ENCODE data around the gene HK2.

Gene HK2

DNA sequence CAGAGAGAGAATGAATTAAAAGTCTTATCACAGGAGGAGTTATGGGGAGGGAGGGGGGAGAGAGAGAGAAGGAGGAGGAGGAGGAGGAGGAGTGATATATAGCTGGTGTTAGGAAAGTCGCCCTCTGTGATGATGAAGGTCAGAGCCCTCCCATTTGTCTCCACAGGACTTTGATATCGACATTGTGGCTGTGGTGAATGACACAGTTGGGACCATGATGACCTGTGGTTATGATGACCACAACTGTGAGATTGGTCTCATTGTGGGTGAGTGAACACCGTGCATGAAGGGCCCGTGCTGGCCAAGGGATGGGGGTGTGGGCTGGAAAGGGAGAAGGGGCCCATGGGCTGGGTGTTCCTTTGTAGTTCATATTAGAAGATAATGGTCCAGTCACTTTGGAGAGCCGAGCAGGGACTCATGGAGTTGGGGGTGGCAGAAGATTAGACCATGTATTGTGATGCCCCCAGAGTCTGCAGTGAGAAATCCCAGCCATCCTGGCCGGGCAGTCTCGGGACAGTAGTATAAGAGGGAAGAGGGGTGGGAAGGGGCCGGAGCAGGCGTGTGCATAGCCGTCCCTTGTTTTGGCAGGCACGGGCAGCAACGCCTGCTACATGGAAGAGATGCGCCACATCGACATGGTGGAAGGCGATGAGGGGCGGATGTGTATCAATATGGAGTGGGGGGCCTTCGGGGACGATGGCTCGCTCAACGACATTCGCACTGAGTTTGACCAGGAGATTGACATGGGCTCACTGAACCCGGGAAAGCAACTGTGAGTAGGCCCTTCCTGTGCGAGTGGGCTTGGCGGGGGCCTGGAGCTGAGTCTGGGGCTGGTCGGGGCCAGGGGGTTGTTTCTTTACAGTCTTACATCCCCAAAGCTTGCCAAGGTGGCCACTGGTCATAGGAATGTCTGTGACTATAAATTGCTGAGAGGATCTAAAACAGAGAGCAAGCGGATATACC, 40.0 kb downstream of the HK2 start:
- H3K27ac ChIP-seq (ENCODE audit: insufficient read depth, low read length, poor library complexity, severe bottlenecking) = no peak overlapping the region
- no peaks in the 10 kb centered on the region for H3K9me3 ChIP-seq (ENCODE audit: control insufficient read depth, low read length)
- no peak overlapping the region for H3K4me3 ChIP-seq (ENCODE audit: insufficient read depth, low read depth, low read length, poor library complexity, severe bottlenecking)
- DNase-seq = no peak
- no peaks in the 10 kb centered on the region for H3K4me1 ChIP-seq (ENCODE audit: control insufficient read depth, insufficient read depth, low read length, poor library complexity, severe bottlenecking)
- peaks cover 12% of the 10 kb centered on the region for H3K36me3 ChIP-seq (ENCODE audit: control insufficient read depth, insufficient read depth, low read length)
- H3K27me3 ChIP-seq (replicated peaks; ENCODE audit: control insufficient read depth, insufficient read depth, low read length, poor library complexity, severe bottlenecking) = no peaks in the 10 kb centered on the region

DNA sequence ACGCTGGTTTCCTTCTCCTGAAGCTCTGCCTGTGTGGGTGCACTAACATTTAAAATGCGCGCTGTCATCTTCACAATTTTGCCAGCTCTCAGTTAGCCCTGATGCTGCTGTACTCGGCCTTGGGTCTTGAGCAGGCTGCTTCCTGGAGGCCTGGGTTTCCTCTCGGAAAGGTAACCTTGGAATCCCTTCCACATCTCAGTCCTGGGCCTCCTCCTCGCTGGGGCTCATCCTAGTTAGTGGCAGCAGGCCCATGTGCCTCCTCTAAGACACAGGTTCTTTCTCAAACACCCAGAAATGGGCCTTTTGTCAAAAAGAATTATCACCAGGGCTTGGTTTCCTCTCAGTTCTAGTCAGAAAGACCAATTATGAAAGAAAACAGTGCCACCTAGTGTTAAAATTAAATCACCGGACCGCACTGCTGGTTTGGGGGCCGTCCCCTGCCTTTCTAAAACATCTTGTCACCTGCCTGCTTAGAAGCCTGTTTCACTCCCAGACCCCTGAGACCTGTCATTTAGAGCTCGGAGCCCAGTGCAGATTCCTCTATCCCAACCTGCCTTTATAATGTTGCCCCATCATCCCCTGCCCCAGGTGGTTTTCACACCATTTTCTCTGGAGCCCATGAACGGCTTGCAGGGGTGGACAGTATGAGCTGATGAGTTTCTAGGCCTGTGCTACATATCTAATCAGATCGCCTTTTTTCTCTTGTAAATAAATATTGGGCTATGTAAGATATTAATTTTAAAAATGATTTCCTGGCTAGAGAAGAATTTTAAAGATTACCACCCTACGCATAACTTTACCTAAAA, 42.4 kb downstream of the HK2 start:
- Histone ChIP-seq H3K36me3 (ENCODE audit: control insufficient read depth, insufficient read depth, low read length) (peaks cover 27% of the 10 kb centered on the region), H3K9me3 (ENCODE audit: control insufficient read depth, low read length) (no peaks in the 10 kb centered on the region), H3K4me1 (ENCODE audit: control insufficient read depth, insufficient read depth, low read length, poor library complexity, severe bottlenecking) (no peaks in the 10 kb centered on the region), H3K27me3 (replicated peaks; ENCODE audit: control insufficient read depth, insufficient read depth, low read length, poor library complexity, severe bottlenecking) (no peaks in the 10 kb centered on the region), H3K4me3 (ENCODE audit: insufficient read depth, low read depth, low read length, poor library complexity, severe bottlenecking) (no peak overlapping the region), H3K27ac (ENCODE audit: insufficient read depth, low read length, poor library complexity, severe bottlenecking) (no peak overlapping the region)
- peak in 2 of 3 donors; percentile 8 to 23 for DNase-seq

DNA sequence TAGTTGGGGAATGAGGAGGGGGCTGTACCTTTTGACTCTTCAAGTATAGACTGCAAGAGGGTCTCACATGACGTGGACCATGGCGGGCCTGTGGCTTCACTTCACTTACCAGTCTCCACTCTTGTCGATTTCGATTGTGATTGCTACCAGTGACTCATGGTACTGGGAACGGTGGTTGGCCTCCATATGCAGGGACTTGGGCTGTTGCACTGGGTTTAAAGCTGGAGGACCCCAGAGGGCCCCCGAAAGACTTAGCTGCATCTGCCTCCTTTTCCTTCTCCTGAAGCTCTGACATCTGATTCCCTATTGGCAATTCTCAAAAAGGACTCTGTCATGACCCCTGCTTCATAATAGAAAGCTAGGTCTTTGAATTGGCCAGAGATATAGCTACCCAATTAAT, 43.4 kb downstream of the HK2 start:
- H3K27me3 ChIP-seq (replicated peaks; ENCODE audit: control insufficient read depth, insufficient read depth, low read length, poor library complexity, severe bottlenecking) = no peaks in the 10 kb centered on the region
- H3K27ac ChIP-seq (ENCODE audit: insufficient read depth, low read length, poor library complexity, severe bottlenecking) = no peak overlapping the region
- H3K36me3 ChIP-seq (ENCODE audit: control insufficient read depth, insufficient read depth, low read length) = peaks cover 32% of the 10 kb centered on the region
- H3K9me3 ChIP-seq (ENCODE audit: control insufficient read depth, low read length) = no peaks in the 10 kb centered on the region
- H3K4me1 ChIP-seq (ENCODE audit: control insufficient read depth, insufficient read depth, low read length, poor library complexity, severe bottlenecking) = no peaks in the 10 kb centered on the region
- DNase-seq = no peak
- H3K4me3 ChIP-seq (ENCODE audit: insufficient read depth, low read depth, low read length, poor library complexity, severe bottlenecking) = no peak overlapping the region

DNA sequence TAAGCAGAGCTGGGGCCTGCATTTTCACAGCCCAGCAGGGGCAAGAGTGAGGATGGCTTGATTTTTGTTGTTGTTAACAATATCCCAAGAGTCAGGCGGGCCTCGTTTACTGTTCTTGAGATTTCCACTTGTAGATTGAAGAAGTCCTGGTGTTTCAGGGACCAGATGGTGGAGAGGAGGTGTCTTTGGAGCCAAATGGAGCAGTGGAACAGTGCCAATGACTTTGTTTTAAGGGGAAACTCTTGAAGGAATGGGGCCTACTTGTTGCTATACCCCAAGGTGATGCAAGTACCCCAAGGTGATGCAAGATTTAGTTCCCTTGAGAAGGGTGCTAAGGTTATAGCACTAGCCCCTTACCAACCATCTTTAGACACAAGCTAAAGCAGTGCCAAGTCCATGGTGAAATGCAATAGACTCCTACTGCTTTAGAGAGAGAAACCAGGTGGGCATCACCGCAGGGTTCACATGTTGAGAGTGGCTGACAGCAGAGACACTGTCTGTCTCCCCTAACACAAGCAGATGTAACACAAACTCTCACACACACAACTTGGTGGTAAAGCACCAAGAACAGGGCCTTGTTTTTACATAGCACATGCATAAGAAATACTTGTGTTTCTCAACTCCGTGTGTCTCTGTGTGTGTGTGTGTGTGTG, 44.0 kb downstream of the HK2 start:
- no peak for DNase-seq
- Histone ChIP-seq H3K27me3 (replicated peaks; ENCODE audit: control insufficient read depth, insufficient read depth, low read length, poor library complexity, severe bottlenecking) (no peaks in the 10 kb centered on the region), H3K4me3 (ENCODE audit: insufficient read depth, low read depth, low read length, poor library complexity, severe bottlenecking) (no peak overlapping the region), H3K27ac (ENCODE audit: insufficient read depth, low read length, poor library complexity, severe bottlenecking) (no peak overlapping the region), H3K36me3 (ENCODE audit: control insufficient read depth, insufficient read depth, low read length) (peaks cover 33% of the 10 kb centered on the region), H3K9me3 (ENCODE audit: control insufficient read depth, low read length) (no peaks in the 10 kb centered on the region), H3K4me1 (ENCODE audit: control insufficient read depth, insufficient read depth, low read length, poor library complexity, severe bottlenecking) (no peaks in the 10 kb centered on the region)

DNA sequence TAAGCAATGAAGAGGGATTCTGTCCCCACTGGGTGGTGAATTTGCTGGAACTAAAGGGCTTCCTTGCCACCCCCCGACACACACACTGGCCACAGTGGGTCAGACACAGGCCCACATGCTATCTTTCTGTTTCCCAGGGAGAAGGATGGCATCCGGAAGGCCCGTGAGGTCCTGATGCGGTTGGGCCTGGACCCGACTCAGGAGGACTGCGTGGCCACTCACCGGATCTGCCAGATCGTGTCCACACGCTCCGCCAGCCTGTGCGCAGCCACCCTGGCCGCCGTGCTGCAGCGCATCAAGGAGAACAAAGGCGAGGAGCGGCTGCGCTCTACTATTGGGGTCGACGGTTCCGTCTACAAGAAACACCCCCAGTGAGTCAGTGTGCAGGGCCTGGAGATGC, 44.6 kb downstream of the HK2 start:
- DNase-seq = no peak
- no peaks in the 10 kb centered on the region for H3K27me3 ChIP-seq (replicated peaks; ENCODE audit: control insufficient read depth, insufficient read depth, low read length, poor library complexity, severe bottlenecking)
- no peak overlapping the region for H3K4me3 ChIP-seq (ENCODE audit: insufficient read depth, low read depth, low read length, poor library complexity, severe bottlenecking)
- H3K9me3 ChIP-seq (ENCODE audit: control insufficient read depth, low read length) = no peaks in the 10 kb centered on the region
- peaks cover 35% of the 10 kb centered on the region for H3K36me3 ChIP-seq (ENCODE audit: control insufficient read depth, insufficient read depth, low read length)
- no peaks in the 10 kb centered on the region for H3K4me1 ChIP-seq (ENCODE audit: control insufficient read depth, insufficient read depth, low read length, poor library complexity, severe bottlenecking)
- no peak overlapping the region for H3K27ac ChIP-seq (ENCODE audit: insufficient read depth, low read length, poor library complexity, severe bottlenecking)

DNA sequence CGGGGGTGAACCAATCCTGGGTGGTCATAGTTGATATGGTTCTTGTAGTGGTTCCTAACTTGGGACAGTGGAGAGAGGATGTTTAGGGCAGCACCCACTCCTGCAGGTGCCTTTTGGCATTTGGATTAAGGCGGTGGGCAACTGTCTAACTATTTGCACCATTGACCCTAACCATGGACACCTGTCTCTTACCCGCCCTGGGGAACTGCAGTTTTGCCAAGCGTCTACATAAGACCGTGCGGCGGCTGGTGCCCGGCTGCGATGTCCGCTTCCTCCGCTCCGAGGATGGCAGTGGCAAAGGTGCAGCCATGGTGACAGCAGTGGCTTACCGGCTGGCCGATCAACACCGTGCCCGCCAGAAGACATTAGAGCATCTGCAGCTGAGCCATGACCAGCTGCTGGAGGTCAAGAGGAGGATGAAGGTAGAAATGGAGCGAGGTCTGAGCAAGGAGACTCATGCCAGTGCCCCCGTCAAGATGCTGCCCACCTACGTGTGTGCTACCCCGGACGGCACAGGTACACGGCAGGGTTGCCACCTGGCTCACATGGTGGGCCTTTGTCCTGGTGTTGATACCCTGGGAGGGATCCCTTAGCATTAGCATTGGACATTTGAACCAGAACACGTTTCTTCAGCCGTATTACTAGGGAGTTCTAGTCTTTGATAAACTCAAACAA, 46.3 kb downstream of the HK2 start:
- H3K36me3 ChIP-seq (ENCODE audit: control insufficient read depth, insufficient read depth, low read length) = peaks cover 41% of the 10 kb centered on the region
- H3K4me3 ChIP-seq (ENCODE audit: insufficient read depth, low read depth, low read length, poor library complexity, severe bottlenecking) = no peak overlapping the region
- no peak for DNase-seq

DNA sequence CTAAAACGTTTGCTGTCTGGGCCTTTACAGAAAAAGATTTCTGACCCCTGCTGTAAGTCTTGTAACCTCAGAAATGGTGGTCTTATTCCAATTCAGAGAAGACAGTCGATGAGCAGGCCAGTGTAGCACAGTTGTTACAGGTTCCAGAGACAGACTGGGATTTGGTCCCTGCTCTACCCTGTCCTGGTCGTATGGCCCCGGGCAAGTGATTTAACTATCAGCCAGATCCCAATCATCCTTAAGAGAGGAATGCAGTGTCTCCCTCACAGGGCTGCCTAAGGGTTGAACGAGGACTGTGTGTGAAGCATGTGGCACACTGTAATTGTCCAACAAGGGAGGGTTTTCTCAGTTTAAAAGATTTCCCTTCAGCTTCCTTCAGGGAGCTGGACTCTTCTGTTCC, 47.2 kb downstream of the HK2 start:
- no peaks in the 10 kb centered on the region for H3K9me3 ChIP-seq (ENCODE audit: control insufficient read depth, low read length)
- DNase-seq = no peak
- H3K4me1 ChIP-seq (ENCODE audit: control insufficient read depth, insufficient read depth, low read length, poor library complexity, severe bottlenecking) = no peaks in the 10 kb centered on the region
- no peaks in the 10 kb centered on the region for H3K27me3 ChIP-seq (replicated peaks; ENCODE audit: control insufficient read depth, insufficient read depth, low read length, poor library complexity, severe bottlenecking)
- H3K27ac ChIP-seq (ENCODE audit: insufficient read depth, low read length, poor library complexity, severe bottlenecking) = no peak overlapping the region
- peaks cover 41% of the 10 kb centered on the region for H3K36me3 ChIP-seq (ENCODE audit: control insufficient read depth, insufficient read depth, low read length)
- H3K4me3 ChIP-seq (ENCODE audit: insufficient read depth, low read depth, low read length, poor library complexity, severe bottlenecking) = no peak overlapping the region

More for the DNA sequence above, 46.3 kb downstream of the HK2 start:
- Histone ChIP-seq H3K27ac (ENCODE audit: insufficient read depth, low read length, poor library complexity, severe bottlenecking) (no peak overlapping the region), H3K9me3 (ENCODE audit: control insufficient read depth, low read length) (no peaks in the 10 kb centered on the region), H3K27me3 (replicated peaks; ENCODE audit: control insufficient read depth, insufficient read depth, low read length, poor library complexity, severe bottlenecking) (no peaks in the 10 kb centered on the region), H3K4me1 (ENCODE audit: control insufficient read depth, insufficient read depth, low read length, poor library complexity, severe bottlenecking) (no peaks in the 10 kb centered on the region)

DNA sequence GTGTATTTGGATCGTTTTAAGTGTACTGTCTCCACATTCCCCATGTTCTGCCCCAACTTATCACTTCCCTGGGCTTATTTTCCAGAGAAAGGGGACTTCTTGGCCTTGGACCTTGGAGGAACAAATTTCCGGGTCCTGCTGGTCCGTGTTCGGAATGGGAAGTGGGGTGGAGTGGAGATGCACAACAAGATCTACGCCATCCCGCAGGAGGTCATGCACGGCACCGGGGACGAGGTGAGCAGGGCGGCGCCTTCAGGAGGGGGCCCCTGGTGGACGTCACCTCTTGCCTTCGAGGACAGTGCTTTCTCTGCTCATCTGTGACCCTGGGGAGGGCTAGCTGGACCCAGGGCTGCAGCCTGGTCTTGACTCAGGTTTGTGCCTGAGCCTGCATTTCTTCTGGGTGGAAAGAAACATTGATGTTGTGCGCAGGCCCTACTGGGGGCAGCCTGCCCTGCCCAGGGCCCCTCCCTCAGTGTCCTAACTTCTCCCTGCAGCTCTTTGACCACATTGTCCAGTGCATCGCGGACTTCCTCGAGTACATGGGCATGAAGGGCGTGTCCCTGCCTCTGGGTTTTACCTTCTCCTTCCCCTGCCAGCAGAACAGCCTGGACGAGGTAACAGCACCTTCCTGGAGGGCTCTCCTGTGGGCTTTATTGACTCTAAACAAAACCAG, 47.8 kb downstream of the HK2 start:
- Histone ChIP-seq H3K4me3 (ENCODE audit: insufficient read depth, low read depth, low read length, poor library complexity, severe bottlenecking) (no peak overlapping the region), H3K36me3 (ENCODE audit: control insufficient read depth, insufficient read depth, low read length) (peaks cover 45% of the 10 kb centered on the region), H3K27ac (ENCODE audit: insufficient read depth, low read length, poor library complexity, severe bottlenecking) (no peak overlapping the region), H3K4me1 (ENCODE audit: control insufficient read depth, insufficient read depth, low read length, poor library complexity, severe bottlenecking) (no peaks in the 10 kb centered on the region), H3K27me3 (replicated peaks; ENCODE audit: control insufficient read depth, insufficient read depth, low read length, poor library complexity, severe bottlenecking) (no peaks in the 10 kb centered on the region), H3K9me3 (ENCODE audit: control insufficient read depth, low read length) (no peaks in the 10 kb centered on the region)
- no peak for DNase-seq

DNA sequence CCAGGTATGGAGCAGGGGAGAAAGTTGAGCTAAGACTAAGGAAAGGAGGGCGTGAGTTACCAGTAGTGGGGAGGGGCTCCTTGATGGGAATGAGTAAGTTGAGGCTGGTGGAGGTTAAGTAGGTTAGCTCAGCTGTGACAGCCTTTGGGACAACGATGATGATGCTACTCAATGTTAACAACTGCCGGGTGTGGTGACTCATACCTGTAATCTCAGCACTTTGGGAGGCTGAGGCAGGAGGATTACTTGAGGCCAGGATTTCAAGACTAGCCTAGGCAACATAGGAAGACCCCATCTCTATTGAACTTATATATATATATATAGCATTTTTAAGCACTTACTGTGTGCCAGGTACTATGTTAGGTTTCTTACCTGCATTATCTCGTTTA, 48.4 kb downstream of the HK2 start:
- H3K27me3 ChIP-seq (replicated peaks; ENCODE audit: control insufficient read depth, insufficient read depth, low read length, poor library complexity, severe bottlenecking) = no peaks in the 10 kb centered on the region
- DNase-seq = no peak
- no peaks in the 10 kb centered on the region for H3K9me3 ChIP-seq (ENCODE audit: control insufficient read depth, low read length)
- peaks cover 51% of the 10 kb centered on the region for H3K36me3 ChIP-seq (ENCODE audit: control insufficient read depth, insufficient read depth, low read length)
- H3K4me3 ChIP-seq (ENCODE audit: insufficient read depth, low read depth, low read length, poor library complexity, severe bottlenecking) = no peak overlapping the region
- no peak overlapping the region for H3K27ac ChIP-seq (ENCODE audit: insufficient read depth, low read length, poor library complexity, severe bottlenecking)
- no peaks in the 10 kb centered on the region for H3K4me1 ChIP-seq (ENCODE audit: control insufficient read depth, insufficient read depth, low read length, poor library complexity, severe bottlenecking)

Measured in effector memory CD4-positive, alpha-beta T cell (primary cell).